ENCODE data around the gene FBXO39.
"Not testable (repeated sequence)": the region's sequence is repeated elsewhere in the genome, so short reads cannot be mapped to it uniquely, and the experiment has no call there.

The FBXO39 gene

DNA sequence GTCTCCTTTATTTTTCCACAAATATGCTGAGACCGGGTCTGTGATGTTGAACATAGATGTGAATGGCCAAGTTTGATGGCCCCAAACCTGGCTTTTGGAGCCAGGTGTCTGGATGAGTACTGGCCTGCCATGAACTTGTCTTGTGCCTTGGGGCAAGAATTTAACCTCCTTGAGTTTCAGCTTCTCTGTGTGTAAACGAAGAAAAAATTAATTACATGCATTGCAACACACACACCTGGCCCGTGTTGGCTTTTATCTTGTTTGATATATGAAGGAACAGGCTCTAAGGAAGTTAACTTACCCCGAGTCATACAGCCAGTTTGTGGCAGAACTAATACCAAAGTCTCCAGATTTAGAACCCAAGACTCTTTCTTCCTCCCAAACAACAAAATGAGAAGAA lies 13.1 kb downstream of the FBXO39 start:
- no peak for DNase-seq (ENCODE audit: low read depth in 2 of 2)

DNA sequence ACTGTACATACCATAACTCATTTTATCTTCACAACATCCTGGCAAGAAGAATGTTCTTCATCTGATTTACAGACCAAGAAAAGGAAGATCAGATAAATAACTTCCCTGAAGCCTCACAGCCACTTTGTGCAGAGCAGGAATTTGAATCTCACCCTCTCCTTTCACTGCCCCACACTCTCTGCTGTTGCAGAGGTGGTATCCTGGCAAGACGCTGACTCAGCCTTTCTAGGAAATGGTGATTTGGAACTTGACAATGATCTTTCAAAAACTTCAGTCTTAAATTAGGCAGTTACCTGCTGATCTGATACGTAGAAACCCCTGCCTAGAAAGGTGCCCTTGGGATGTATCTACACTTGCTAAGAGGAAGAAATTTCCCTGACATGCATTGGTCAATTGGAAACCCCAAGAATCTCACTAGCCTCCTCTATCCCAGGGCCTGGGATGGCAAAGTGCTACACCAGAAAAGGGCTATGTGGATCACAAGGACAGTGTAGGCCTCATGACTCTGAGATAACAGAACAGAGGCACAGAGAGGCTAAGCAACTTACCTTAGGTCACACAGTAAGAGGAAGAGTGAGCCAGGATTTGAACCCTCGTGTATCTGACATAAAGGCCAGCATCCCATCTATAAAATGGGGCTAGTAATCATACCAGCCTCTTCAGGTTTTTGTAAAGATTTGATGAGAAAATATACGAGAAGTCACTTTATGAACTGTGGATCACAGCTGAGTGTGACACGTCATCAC lies 17.9 kb downstream of the FBXO39 start:
- no peak for DNase-seq (ENCODE audit: low read depth in 2 of 2)

DNA sequence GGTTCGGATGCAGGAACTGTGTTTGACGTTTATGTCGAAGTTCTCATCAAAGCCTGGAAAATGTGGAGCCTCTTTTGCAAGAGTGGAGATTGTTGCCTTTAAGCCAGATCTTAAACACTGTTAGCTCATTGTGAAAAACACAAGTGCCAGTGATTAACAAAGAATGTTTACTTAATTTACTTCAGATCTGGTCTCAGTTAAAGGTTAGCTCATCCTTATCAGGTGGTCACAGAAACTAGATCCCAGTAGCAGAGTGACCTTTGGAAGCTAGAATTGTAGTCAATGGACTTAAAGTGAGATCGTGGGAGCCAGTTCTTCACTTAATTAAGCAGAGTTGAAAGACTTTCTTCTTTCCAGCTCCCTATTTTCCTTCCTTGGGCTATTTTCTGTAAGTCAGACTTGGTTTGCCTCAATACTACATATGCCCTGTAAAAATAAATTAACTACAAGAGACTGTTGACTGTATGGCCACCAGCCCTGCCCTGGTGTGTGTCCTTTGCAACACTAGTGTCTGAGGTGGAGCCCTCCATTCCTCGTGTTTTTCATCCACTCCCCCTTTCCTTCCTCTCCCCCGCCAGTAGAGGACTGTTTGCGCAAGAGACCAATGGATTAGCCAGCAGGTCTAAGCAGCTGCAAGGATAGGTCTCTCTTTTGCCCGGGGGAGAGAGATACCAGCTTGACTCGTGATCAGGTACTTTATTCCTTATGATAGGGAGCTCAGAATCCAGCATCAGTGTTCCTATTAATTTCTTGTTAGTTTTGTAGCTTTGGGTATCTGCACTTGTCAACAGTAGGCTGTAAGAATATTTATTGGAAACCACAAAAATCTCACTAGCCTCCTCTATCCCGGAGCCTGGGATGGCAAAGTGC lies 20.2 kb downstream of the FBXO39 start:
- DNase-seq (ENCODE audit: low read depth in 2 of 2): no peak

DNA sequence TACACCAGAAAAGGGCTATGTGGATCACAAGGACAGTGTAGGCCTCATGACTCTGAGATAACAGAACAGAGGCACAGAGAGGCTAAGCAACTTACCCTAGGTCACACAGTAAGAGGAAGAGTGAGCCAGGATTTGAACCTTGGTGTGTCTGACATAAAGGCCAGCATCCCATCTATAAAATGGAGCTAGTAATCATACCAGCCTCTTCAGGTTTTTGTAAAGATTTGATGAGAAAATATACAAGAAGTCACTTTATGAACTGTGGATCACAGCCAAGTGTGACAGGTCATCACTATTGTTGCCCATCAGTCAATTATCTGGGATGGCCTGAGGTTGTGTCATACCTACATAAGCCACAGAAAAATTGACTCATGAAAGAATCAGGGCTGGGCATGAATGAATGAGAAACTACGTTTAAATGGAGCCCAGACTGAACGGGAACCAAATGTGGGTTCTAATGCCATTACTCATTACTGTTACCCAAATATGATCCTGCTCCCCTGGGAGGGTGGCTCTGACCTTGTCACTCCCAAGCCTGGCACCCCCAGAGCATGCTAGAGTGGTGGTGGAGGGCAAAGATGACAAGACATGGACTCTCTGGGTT lies 21.0 kb downstream of the FBXO39 start:
- no peak for DNase-seq (ENCODE audit: low read depth in 2 of 2)

DNA sequence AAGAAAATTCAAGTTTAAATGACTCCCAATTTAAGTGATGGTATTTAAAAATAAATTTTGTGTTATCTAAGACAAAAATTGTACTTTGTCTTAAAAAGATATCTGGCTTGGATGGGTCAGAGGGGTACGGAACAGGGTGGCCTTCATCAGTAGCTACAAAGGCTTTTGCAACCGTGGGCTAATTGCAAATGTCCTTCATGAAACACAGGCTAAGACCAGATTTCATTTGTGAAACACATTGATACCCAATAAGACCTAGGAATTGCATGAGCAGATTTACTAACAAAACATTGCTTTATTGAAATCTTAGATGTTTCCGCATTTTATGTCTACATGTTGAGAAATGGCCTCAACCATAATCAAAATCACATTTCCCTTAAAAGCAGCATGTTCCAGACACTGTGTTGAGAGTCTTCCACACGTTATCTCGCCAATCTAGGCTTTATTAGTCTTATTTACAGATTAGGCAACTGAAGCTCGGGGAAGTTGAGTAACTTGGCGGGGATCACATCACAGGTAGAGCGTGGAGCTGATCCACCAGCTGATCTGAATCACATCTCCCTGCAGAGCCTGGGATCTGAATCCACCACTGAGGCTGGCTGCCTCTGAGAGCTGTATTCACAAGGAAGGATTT lies 21.8 kb downstream of the FBXO39 start:
- no peak for DNase-seq (ENCODE audit: low read depth in 2 of 2)

DNA sequence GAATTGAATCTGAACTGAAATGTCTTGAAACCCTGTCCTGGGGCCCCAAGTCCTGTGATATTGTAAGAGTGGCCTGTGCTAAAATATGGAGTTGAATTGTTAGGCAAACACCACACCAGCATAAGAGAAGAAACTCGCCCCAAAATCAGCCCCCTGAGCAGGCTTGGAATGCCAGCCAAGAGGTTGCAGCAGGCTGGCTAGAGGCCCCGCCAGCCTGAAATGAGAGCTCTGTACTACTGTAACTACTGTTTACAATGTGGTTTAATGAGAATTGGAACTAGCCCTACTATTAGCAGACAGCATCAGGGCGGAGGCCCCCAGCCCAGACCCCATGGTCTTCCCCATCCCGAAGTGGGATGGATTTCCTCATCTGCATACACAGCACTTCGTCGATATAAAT lies 23.7 kb downstream of the FBXO39 start:
- DNase-seq (ENCODE audit: low read depth in 2 of 2): no peak

GRCh38 chr17:6800422-6801027 lies 24.5 kb downstream of the FBXO39 start:
- peak in 1 of 2 donors; percentile 20 for DNase-seq (ENCODE audit: low read depth in 2 of 2)

- DNase-seq (ENCODE audit: low read depth in 2 of 2): no peak
Measured at GRCh38 chr17:6811510-6811909, 35.5 kb downstream of the FBXO39 start.

DNA sequence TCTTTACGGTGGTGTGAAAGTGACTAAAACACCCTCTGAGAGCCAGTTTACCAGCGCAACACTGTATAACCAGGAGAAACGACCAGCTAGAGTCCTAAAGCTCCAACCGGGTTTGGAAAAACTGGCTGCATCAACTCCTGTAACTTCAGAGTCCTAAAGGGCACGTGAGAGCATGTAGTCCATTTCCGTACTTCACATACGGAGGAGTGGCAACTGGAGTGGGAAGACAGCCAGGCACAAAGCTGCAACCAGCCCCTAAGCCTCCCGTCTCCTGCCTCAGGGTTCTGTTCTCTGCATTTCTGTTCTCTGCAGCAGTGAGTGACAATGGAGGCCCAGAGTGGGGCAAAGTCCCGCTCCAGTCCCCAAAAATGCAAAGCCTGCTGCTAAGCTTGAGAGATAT lies 36.3 kb downstream of the FBXO39 start:
- DNase-seq (ENCODE audit: low read depth in 2 of 2): no peak

DNA sequence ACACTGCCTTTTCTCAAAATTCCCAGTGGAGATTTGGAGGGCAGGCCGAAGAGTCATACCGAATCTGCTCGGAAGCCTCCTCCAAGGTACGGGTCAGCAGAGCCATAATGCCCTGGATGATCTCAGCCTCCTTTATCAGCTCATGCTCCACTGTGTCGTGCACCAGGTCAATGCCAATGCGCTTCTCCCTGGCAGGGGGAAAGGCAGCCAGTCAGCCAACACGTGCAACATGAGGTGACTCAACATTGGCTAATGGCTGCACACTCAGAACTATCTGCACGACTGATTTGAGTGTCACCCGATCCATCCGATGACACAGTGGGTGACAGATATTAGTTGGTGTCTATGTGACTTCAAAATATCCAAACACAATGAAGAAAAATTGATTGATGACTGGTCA lies 39.8 kb downstream of the FBXO39 start:
- no peak for DNase-seq (ENCODE audit: low read depth in 2 of 2)

DNA sequence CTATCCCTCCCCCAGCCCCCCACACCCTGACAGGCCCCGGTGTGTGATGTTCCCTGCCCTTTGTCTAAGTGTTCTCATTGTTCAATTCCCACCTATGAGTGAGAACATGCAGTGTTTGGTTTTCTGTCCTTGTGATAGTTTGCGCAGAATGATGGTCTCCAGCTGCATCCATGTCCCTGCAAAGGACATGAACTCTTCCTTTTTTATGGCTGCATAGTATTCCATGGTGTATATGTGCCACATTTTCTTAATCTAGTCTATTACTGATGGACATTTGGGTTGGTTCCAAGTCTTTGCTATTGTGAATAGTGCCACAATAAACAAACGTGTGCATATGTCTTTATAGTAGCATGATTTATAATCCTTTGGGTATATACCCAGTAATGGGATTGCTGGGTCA lies 40.4 kb downstream of the FBXO39 start:
- not testable (repeated sequence) for DNase-seq (ENCODE audit: low read depth in 2 of 2)

DNA sequence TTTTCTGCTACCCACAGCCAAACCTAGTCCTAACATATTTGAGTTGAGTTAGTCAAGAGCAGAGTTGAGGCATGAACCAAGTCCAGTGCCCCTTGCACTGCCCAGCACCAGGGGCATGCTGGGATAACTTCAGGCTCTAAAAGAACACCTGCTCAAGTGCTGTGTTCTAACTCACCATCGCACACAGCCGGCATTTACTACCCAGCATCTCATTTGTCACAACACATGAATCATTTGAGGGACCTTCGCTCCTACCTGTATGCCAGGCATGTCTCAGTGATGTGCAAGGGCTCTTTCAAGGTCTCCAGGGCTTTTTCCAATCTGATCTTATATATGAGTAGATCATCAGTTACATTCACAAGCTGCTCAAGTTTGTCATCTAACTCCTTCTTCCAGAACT lies 42.9 kb downstream of the FBXO39 start:
- DNase-seq (ENCODE audit: low read depth in 2 of 2): no peak

- DNase-seq (ENCODE audit: low read depth in 2 of 2): no peak
Measured at GRCh38 chr17:6823011-6823442, 47.0 kb downstream of the FBXO39 start.

DNA sequence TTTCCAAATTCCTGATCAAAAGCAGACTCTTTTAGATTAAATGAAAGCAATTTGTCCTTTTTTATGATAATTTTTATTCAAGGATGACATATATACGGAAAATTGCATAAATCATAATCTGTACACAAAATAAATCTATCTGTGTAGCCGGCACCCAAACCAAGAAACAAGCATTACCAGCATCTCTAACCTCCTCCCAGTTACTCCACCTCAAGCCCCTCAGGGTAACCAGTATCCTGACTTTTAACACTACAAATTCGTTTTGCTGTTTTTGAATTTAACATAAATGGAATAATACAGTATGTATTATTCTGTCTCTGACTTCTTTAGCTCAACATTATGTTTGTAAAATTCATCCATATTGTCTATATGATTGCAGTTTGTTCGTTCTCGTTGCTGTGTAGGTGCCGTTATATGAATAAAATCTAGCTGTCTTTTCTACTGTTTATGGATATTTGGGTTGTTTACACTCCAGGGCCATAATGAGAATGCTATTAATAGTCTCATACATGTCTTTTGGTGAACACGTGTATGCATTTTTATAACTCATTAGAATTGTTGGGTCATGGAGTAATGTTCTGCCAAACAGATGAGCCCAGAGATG lies 54.5 kb downstream of the FBXO39 start:
- DNase-seq (ENCODE audit: low read depth in 2 of 2): no peak

DNA sequence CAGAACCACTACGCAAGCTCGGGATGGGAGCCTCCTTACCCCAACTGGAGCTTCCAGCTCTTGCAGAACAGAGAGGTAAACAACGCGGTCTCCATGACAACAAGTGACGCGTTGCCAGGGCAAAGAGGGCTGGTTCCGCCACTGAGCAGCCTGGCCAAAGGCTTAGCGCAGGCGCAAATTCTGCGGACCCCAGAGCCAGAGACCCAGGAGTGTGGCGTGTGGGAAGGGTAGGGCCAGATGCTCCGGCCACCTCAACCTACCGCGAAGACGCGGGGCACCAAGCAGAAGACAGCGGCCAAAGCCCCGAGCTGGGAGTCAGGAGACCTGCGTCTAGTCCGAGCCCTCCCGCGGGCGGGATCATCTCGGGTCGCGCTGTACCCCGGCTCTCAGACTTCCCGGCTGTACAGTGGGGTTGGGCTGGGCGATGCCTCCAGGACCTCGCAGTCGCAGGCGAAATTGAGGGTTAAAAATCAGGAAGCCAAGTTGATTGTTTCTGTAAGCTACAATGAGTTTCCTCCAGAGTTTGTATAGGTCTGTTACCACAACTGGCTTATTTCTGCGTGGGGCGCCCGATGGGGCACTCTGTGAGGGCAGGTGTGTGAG lies 55.7 kb downstream of the FBXO39 start, which contains the start of gene TEKT1:
TSS of gene TEKT1 (minus strand) at position 69 of the 603 bp plus-strand sequence. CDS start 1,353 bp downstream, outside the sequence.
- DNase-seq (ENCODE audit: low read depth in 2 of 2): peak; percentile 26 to 49
